Panc1 (cell line): ENCODE results near the gene LHX2. TPM values are rescaled to one million over a fixed set of nuclear protein-coding genes. Genes with fewer than 3 reads are reported as not detected.

ENCODE experiments used
- ATAC-seq: fragments of 200-7000 bp; cut with Tn5 transposase; 2 replicates; pipeline ENCODE4 v1.9.1; 2020; ENCODE audit warnings: mild to moderate bottlenecking, moderate library complexity
- BruUV-seq: library from RNA; stranded (reverse); fragments of 400-500 nt; replicated peaks from 2 replicates; lab custom pipeline; 2021; lab: Mats Ljungman, UMichigan
- CTCF ChIA-PET: fragments of 300-600 bp; sonication (Branson Sonifier 250); formaldehyde crosslinking; loops from one replicate; lab custom pipeline; 2022; ENCODE audit warnings: antibody characterized with exemption; lab: Charles Lee
- POLR2A ChIA-PET: fragments of 300-600 bp; sonication (Branson Sonifier 250); formaldehyde crosslinking; loops from one replicate; lab custom pipeline; 2022; ENCODE audit warnings: antibody characterized with exemption; lab: Charles Lee
- DNase-seq: peaks from one replicate; pipeline ENCODE4 v3.0.0-alpha.2; 2010; ENCODE audit warnings: low read depth, low spot score
- H3K27ac ChIP-seq: 2 replicates; pipeline ENCODE4 v1.5.1; 2011; ENCODE audit warnings: mild to moderate bottlenecking, low read length, inconsistent platforms
- H3K27me3 ChIP-seq: fragments of 200-500 bp; sonication (Bioruptor generic); 2 replicates; pipeline ENCODE4 v1.6.0; 2014; ENCODE audit warnings: low read length, inconsistent platforms; ENCODE audit not compliant: control insufficient read depth, insufficient read depth
- H3K36me3 ChIP-seq: fragments of 200-500 bp; sonication (Bioruptor generic); 2 replicates; pipeline ENCODE4 v1.5.1; 2014; ENCODE audit warnings: inconsistent platforms, mild to moderate bottlenecking, low read length, moderate library complexity; ENCODE audit not compliant: control insufficient read depth, insufficient read depth
- H3K4me1 ChIP-seq: 2 replicates; pipeline ENCODE4 v1.5.1; 2011; ENCODE audit warnings: inconsistent platforms, mild to moderate bottlenecking, low read length, moderate library complexity; ENCODE audit not compliant: control insufficient read depth, insufficient read depth
- H3K4me3 ChIP-seq, 2 experiments: 2 replicates each; pipeline ENCODE4 v1.5.1; 2011 to 2012; ENCODE audit warnings: low read depth in 2 of 2, low read length in 2 of 2, mild to moderate bottlenecking in 2 of 2, inconsistent platforms in 1 of 2, moderate library complexity in 1 of 2
- H3K9me3 ChIP-seq: fragments of 200-500 bp; sonication (Bioruptor generic); 2 replicates; pipeline ENCODE4 v1.5.1; 2014; ENCODE audit warnings: low read depth, mild to moderate bottlenecking, inconsistent platforms, low read length, moderate library complexity; ENCODE audit not compliant: control insufficient read depth, insufficient read depth
- POLR2AphosphoS5 ChIP-seq: IDR thresholded peaks from 2 replicates; pipeline ENCODE4 v1.6.1; 2012; ENCODE audit warnings: mild to moderate bottlenecking, low read depth, low read length, moderate library complexity
- SIN3A ChIP-seq: IDR thresholded peaks from 2 replicates; pipeline ENCODE4 v1.6.1; 2012; ENCODE audit warnings: low read depth, mild to moderate bottlenecking, low read length, moderate library complexity, borderline replicate concordance; ENCODE audit not compliant: insufficient read depth
- TCF7L2 ChIP-seq: IDR thresholded peaks from 2 replicates; pipeline ENCODE4 v1.6.1; 2011; ENCODE audit warnings: mild to moderate bottlenecking, low read depth, low read length, inconsistent platforms
- in situ Hi-C: cut with HindIII; loops from 2 replicates; pipeline ENCODE4 v1.10.0; 2016; ENCODE audit warnings: low sequenced_read_pairs, low pct_unique_long_range_greater_than_20kb
- intact Hi-C: fragments of 100-400 bp; cut with micrococcal nuclease; formaldehyde crosslinking; loops from one replicate; pipeline ENCODE4 v1.10.0; 2022; ENCODE audit not compliant: unreplicated experiment
- total RNA-seq: library from RNA; stranded (reverse); gene quantifications from one replicate; pipeline ENCODE4 v1.2.1, GENCODE V29; 2021; ENCODE audit not compliant: unreplicated experiment
- TF ChIP-seq, protein P1 (sequence below), 2 experiments: IDR thresholded peaks; 2 replicates each; pipeline ENCODE4 v1.6.1; 2011 to 2012; ENCODE audit warnings: low read depth in 2 of 2, control low read depth in 1 of 2, low read length in 1 of 2, mild to moderate bottlenecking in 1 of 2, moderate library complexity in 1 of 2; ENCODE audit not compliant: insufficient read depth in 1 of 2
- TF ChIP-seq, protein P2 (sequence below): fragments of 450-650 bp; IDR thresholded peaks from 2 replicates; pipeline ENCODE4 v1.5.1; 2017; ENCODE audit warnings: mild to moderate bottlenecking

LHX2 gene
- total RNA-seq, 1 experiment from 2014 or later, result 0.36 TPM

DNA sequence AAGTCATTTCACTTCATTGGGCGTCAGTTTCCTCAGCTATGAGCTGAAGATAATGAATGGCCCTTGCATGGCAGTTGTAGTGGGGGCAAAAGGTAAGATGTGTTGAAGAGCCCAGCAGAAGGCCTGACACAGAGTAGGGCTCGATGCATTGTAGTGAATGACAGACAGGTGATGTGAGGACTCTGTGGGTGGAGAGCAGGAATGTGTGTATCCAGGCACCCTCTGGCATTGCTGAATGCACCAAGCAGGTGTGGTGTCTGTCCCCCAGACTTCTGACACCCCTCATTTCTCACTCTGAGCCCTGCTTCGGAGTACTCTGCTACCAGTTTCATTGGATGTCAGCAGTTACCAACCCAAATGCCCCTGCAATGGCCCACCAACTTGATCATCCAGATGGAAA, 22.4 kb downstream of the LHX2 start:
- in situ Hi-C loops (no loop called here), intact Hi-C loops (loop anchor here (5.0 kb wide), 1 partner anchor 632 kb away; no protein-coding TSS in a partner anchor)
- H3K4me3 ChIP-seq, result no peak overlapping the region
- no peak overlapping the region for H3K27ac ChIP-seq
- no peaks in the 10 kb centered on the region for H3K4me1 ChIP-seq
- TF ChIP-seq TCF7L2 (no peak), SIN3A (no peak), POLR2AphosphoS5 (no peak)
- TF ChIP-seq, protein P1, sequence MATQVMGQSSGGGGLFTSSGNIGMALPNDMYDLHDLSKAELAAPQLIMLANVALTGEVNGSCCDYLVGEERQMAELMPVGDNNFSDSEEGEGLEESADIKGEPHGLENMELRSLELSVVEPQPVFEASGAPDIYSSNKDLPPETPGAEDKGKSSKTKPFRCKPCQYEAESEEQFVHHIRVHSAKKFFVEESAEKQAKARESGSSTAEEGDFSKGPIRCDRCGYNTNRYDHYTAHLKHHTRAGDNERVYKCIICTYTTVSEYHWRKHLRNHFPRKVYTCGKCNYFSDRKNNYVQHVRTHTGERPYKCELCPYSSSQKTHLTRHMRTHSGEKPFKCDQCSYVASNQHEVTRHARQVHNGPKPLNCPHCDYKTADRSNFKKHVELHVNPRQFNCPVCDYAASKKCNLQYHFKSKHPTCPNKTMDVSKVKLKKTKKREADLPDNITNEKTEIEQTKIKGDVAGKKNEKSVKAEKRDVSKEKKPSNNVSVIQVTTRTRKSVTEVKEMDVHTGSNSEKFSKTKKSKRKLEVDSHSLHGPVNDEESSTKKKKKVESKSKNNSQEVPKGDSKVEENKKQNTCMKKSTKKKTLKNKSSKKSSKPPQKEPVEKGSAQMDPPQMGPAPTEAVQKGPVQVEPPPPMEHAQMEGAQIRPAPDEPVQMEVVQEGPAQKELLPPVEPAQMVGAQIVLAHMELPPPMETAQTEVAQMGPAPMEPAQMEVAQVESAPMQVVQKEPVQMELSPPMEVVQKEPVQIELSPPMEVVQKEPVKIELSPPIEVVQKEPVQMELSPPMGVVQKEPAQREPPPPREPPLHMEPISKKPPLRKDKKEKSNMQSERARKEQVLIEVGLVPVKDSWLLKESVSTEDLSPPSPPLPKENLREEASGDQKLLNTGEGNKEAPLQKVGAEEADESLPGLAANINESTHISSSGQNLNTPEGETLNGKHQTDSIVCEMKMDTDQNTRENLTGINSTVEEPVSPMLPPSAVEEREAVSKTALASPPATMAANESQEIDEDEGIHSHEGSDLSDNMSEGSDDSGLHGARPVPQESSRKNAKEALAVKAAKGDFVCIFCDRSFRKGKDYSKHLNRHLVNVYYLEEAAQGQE (IDR thresholded peaks at IDR 0.05; ENCODE audit: insufficient read depth in 1 of 2, low read depth in 2 of 2, low read length in 1 of 2), result no peak
- TF ChIP-seq, protein P2, sequence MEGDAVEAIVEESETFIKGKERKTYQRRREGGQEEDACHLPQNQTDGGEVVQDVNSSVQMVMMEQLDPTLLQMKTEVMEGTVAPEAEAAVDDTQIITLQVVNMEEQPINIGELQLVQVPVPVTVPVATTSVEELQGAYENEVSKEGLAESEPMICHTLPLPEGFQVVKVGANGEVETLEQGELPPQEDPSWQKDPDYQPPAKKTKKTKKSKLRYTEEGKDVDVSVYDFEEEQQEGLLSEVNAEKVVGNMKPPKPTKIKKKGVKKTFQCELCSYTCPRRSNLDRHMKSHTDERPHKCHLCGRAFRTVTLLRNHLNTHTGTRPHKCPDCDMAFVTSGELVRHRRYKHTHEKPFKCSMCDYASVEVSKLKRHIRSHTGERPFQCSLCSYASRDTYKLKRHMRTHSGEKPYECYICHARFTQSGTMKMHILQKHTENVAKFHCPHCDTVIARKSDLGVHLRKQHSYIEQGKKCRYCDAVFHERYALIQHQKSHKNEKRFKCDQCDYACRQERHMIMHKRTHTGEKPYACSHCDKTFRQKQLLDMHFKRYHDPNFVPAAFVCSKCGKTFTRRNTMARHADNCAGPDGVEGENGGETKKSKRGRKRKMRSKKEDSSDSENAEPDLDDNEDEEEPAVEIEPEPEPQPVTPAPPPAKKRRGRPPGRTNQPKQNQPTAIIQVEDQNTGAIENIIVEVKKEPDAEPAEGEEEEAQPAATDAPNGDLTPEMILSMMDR, result no peak
- H3K9me3 ChIP-seq, result no peaks in the 10 kb centered on the region
- ATAC-seq (no peak), DNase-seq (no peak)
- CTCF ChIA-PET, result no interaction called here
- POLR2A ChIA-PET, result no interaction called here
- no TSS peak for BruUV-seq
- H3K27me3 ChIP-seq, result no peaks in the 10 kb centered on the region
- no peaks in the 10 kb centered on the region for H3K36me3 ChIP-seq

DNA sequence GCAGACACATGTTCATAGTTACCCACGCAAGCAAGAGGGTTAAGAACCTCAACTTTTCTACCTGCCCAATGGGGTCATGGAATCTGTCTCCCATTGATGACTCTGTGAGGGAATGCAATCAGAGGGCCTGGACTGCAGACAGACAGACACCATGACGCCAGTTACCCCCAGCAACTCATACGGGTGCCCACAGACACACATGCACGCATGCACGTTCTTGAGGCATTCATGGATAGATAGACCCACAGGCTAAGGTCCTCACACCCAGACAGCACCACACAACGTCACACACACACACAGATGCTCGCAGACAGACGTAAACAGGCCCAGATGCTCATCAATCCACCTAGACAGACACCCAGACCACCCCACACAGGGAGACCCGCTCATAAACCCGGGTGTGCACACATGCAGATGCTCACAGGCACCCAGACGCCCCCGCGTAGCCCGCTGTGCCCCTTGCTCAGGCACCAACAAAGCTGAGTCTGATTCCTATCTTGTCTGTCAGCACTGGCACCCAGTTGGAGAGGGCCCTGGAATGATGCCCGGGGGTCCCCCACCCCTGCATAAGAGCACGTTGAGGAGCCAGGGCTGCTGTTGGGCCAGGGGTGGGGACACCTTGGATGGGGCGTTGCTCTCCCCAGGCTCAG, 23.6 kb downstream of the LHX2 start:
- BruUV-seq, result no TSS peak
- Histone ChIP-seq H3K4me1 (no peaks in the 10 kb centered on the region), H3K36me3 (no peaks in the 10 kb centered on the region), H3K9me3 (no peaks in the 10 kb centered on the region), H3K27ac (no peak overlapping the region), H3K27me3 (no peaks in the 10 kb centered on the region), H3K4me3 (no peak overlapping the region)
- CTCF ChIA-PET, result no interaction called here
- TF ChIP-seq SIN3A (no peak), TCF7L2 (no peak), POLR2AphosphoS5 (no peak)
- TF ChIP-seq, protein P1 (IDR thresholded peaks at IDR 0.05; ENCODE audit: insufficient read depth in 1 of 2, low read depth in 2 of 2, low read length in 1 of 2), result no peak
- TF ChIP-seq, protein P2, result no peak
- POLR2A ChIA-PET, result no interaction called here
- intact Hi-C loops, result no loop called here
- DNase-seq (no peak), ATAC-seq (no peak)
- in situ Hi-C loops, result no loop called here
